Peyer's patch (tissue), 4 donors: ENCODE results near the gene RAB40C.

Source experiments
- CTCF ChIP-seq, 6 experiments: fragments of 450-650 bp in 4 of 6; fragments of 200-600 bp in 2 of 6; sonication (generic) in 1 of 6; IDR thresholded peaks; one replicate each; pipeline ENCODE4 v1.5.1; 2017 to 2019; ENCODE audit warnings: antibody characterized with exemption in 6 of 6, mild to moderate bottlenecking in 3 of 6, moderate library complexity in 1 of 6
- POLR2A ChIP-seq, 2 donors: fragments of 450-650 bp; IDR thresholded peaks; one replicate each; pipeline ENCODE4 v1.5.1; 2017; ENCODE audit warnings: antibody characterized with exemption in 2 of 2, mild to moderate bottlenecking in 2 of 2, moderate library complexity in 2 of 2

GRCh38 chr16:540645-541340, 49.1 kb upstream of the RAB40C start:
- no peak for TF ChIP-seq CTCF (IDR thresholded peaks at IDR 0.05)
- no peak for TF ChIP-seq POLR2A (IDR thresholded peaks at IDR 0.05)
